Activated gamma-delta T cell (primary cell): ENCODE results near the gene HOXD9.

Experiments
- DNase-seq: peaks from one replicate; lab custom pipeline; 2025; lab: John Stamatoyannopoulos, UW
- total RNA-seq, 2 donors: gene quantifications; one replicate each; lab custom pipeline; 2026; lab: John Stamatoyannopoulos, UW

The HOXD9 gene
- total RNA-seq = 0 reads per million in 2 donors

- DNase-seq = no peak
Observed at GRCh38 chr2:176122683-176123410, at the start of gene HOXD9. Gene HOXD9, plus strand, starts transcription at chr2:176122719. Its CDS starts 50 bp downstream, at chr2:176122769.

GRCh38 chr2:176072951-176073904, 49.3 kb upstream of the HOXD9 start:
- DNase-seq = no peak

GRCh38 chr2:176074919-176075425, 47.5 kb upstream of the HOXD9 start:
- no peak for DNase-seq

DNA sequence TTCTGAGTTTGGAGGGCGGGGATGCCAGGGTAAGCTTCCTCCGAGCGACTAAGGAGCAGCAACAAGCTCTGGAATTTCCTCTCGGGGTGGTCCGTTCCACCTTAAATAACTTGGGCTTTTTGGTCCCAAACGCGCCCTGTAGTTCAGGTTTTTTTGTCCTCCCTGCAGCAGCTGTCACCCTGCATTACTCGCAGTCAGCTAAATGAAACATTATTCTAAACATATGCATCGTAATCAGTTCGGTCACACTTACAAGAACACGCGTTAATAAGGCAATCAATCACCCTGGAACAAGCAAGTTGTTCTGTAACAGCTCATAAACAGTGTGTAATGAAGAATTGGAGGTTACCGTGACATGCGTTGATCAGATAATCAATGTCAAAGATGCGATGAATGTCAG, 47.0 kb upstream of the HOXD9 start:
- DNase-seq = no peak

DNA sequence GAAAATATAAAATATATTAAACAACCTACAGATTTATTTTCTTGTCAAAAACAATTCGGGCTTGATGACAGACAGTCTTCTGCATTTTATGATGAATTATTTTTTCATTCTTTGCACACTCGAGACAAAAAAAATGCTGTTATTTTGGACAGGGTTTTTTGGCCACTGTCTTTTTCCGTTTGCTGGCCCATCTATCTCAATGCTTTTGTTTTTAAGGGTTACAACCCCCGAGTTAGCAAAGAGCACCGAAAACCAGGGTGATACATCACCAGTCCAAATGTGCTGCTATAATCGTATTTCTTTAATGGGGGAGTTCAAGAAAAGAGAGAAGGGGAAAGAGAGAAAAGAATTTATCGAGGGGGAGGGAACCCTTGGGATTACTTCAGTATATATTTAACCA, 46.5 kb upstream of the HOXD9 start:
- DNase-seq = no peak

DNA sequence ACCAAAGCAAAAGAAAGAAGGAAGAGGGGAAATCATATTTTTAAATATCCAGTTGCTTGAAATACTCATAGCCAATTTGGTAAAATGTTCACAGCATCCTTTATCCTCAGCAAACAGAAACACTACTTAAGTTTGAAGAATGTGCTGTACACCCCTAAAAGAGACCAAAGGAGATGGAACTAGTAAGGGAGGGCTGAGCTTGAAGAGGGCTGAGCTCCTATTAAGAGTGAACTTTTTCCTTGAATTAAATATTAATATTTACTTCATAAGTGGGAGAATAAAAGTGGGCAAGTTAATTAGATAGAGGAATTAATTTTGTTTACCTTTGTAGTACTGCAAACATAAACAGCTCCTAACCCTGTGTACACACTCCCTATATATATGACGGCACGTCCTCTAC, 45.7 kb upstream of the HOXD9 start:
- DNase-seq = no peak

DNA sequence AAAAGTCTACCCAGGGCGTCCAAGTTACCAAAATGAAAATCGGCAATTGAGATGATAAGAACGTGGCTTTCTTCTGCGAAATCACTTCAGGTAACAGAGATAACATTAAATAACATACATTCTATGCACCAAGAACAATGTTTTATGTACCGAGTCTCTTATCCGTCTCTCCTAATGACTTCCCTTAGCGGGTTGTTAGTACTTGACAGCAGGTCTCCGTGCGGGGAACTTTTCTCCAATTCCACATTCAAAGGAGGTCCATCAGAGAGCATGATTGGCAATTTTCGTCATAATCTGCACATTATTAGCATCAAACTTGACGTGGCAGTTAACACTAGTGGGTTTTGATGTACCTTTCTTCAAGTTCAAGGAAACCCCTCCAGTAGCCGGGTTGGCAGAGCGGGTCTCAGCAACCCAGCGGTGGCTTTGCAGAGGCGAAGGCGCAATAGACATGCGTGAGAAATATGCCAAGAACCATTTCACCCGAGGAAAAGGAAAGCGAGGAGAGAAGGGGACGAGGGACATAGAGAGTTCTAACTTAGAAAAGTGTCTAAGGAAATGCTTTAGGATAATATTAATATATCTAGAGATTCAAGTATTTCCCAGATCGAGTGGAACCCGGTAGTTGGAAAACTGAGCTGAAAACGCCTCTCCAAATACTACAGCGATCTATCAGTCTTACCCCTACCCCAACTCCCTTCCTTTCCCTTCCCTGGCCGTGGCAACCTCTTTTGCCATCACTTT, 43.8 kb upstream of the HOXD9 start:
- no peak for DNase-seq

DNA sequence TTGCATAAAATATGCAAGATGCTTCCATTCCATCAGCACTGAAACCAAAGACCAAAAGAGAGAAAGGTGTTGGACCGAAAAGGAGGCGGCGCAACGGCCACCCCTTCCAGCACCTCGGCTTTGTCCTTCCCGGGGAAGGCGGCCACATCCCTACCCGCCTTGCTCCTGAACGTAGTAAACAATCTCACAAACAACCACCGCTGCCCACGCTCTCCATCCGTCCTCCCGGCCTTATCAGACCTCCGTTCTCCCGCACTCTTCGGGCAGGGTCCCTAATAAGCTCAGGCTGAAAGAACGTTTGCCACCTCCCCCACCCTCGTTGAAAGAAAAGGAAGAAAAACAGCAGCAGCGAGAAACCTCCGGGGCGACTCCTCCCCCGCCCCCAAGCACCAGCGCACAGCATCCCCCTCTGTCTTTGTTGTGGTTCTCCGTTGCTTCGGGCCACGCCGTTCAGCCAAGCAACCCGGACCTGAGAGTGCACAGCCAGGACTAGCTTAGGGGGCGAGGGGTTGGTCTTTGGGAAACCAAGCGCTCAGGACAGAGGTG, 43.2 kb upstream of the HOXD9 start:
- no peak for DNase-seq

DNA sequence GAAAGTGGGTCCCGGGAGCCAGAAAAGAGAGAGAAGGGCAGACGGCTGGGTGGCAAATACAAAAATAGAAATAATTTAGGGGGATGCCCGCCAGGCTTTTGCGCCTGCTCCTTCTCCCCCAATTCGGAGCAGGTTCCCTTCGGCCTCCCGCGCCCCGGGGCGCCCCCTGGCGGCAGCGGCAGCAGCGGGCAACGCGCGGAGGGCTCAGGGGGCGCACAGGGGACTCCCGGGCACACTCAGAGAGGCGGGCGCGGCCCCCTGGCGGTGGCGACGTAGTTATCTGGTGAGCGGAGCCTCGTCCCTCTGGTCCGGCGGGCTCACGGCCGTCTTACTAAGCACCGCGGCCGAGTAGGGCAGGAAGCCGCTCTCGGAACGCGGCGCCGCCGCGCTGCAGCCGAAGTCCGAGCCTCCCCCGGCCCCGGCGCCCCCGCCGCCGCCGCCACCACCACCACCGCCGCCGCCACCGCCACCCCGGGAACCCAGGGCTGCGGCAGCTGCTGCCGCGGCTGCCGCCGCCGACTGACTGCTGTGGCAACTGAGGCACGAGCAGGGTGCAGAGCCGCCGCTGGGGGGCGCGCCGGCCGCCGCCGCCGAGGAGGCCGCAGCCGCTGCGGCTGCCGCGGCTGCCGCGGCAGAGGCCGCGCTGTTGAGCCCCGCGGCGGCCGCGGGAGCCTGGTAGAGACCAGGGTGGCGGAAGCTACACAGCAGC, 42.5 kb upstream of the HOXD9 start:
- no peak for DNase-seq

- no peak for DNase-seq
Observed at GRCh38 chr2:176080540-176081375, 41.8 kb upstream of the HOXD9 start.

DNA sequence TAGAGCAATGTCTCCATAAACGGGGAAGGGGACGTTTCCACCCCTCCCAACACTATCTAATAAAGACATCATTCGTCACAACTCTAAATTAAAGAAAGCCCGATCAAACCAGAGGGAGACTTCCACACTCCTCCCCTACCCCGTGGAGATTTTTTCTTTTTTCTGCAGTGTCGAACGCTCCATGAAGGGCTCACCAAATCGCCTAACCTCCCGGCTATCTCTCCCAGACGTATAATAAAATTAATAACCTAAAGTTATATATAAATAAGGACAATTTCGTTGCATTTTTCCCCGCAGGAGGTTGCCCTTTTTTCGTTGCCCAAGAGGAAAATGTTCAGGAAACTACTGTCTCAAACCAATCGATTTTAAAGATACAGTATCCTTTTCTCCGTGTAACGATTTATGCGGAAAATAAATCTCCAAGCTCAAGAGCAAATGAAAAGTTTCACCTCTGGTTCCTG, 41.1 kb upstream of the HOXD9 start:
- no peak for DNase-seq

DNA sequence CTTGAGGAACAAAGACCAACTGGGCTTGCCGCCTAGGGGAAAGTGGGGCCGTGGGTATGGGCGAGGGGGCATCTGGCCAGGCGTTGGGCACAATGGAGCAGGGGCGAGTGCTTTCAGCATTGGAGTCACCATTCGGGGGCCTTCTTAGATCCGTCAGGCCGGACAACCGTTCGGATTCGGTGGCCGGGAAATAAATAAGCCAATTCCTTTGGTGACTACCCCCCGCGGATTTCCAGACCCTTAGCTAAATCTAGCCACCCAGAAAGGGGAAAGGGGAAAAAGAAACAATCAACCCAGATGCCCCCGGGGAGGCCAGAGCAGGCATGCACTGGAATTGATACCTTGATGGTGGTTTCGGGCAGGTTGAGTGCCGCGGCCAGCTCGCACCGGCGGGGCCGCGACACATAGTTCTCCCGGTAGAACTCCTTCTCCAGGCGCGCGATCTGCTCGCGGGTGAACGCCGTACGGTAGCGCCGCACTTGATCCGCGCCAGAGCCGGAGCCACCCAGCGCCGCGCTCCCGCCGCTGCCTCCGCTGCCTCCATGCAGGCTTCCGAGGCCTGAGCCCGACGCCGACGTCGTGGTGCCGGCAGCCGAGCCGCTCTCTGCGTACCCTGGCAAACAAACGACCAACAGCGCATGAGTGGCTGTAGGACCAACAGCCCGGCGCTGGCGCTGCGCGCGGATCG, 40.5 kb upstream of the HOXD9 start:
- DNase-seq = no peak

GRCh38 chr2:176082525-176082823, 40.0 kb upstream of the HOXD9 start:
- no peak for DNase-seq

DNA sequence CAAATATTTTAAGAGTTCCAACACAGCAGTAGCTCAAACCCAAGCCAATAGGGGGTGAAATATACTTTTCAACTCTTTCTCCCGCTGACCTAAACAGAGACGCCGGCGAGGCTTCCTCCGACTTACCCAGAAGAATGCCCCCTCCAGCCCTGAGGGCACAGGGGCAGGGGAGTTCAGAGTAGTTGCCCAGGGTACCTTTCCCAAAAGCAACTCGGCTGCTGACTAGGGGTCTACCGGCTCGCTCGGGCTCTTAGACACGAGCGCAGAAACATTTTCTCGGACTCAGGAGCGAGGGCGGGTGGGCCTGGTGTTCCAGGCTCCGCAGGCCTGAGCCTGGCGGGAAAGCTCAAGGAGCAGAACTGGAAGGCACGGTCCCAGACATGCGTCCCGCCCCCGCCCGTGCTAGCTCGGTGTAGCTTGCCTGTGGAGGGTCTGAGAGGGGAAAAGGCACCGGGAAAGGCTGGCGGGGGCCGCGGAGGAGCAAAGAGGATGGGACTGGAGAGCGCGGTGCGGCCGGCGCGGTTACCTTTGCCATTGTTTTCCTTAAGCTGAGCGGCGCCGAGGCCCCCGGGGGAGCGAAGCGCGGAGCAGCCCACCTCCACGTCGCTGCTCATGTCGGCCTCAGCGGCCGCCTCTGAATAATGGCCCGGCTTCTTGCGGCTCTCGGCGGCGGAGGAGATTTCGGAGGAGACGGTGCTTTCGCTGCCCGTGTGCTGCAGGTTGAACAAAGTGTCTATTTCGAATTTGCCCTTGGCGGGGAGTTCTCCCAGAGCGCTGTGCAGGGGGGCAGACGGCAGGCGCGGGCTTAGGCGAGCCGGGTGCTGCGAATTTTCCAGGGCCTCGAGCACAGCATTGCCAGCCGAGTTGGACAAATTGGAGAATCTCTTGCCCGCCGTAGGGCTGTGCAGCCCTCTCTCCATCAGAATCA, 39.4 kb upstream of the HOXD9 start:
- no peak for DNase-seq

- DNase-seq = no peak
Observed at GRCh38 chr2:176083796-176084261, 38.7 kb upstream of the HOXD9 start, which contains the start of gene EVX2. Gene EVX2, minus strand, starts transcription at chr2:176083962. Its CDS starts 186 bp downstream, at chr2:176083776.

- no peak for DNase-seq
Observed at GRCh38 chr2:176084611-176085119, 37.9 kb upstream of the HOXD9 start.

DNA sequence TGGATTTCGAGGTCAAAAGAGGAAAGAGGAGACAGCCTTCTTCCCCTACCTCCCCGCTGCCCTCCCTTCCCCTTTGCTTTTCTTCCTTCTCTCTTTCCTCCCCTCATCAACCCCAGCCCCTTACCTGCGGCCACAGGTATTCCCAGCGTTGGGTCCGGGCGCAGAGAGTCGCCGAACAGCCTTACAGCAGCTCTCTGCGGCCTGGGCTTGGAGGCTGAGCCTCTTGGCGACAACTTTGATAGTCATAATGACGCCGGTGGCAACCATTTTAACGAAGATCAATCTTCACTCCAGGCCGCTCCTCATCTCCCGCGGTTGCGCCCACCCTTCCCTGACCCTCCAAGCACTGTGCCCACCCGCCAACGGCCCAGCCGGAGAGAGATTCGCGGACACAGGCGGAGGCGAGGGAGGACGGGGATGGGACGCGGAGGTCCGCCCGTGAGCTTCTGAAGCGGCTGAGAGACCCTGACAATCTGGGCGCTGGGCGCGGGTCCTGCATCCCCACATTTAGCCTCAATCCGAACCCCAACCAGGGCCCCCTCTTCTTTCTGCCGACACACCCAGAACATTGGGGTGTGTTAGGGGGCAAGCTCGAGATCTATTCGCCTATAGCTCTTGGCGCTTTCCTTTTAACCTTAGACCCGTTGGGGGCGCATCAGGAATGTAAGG, 37.3 kb upstream of the HOXD9 start:
- DNase-seq = no peak
